IMR-90 (cell line): Measurements from ENCODE around the gene GRIK1. TPM values are rescaled to one million over a fixed set of nuclear protein-coding genes. Genes with fewer than 3 reads are reported as not detected.

Experiments used
- ATAC-seq: fragments of 200-7000 bp; cut with Tn5 transposase; 2 replicates; pipeline ENCODE4 v1.9.1; 2020; ENCODE audit warnings: low read depth, mild to moderate bottlenecking, moderate library complexity
- BruUV-seq: library from RNA; stranded (reverse); fragments of 400-500 nt; replicated peaks from 2 replicates; lab custom pipeline; 2021; lab: Mats Ljungman, UMichigan
- CTCF ChIA-PET: fragments of 300-600 bp; formaldehyde crosslinking; extraction: SDS; loops from one replicate; lab custom pipeline; 2021; ENCODE audit warnings: antibody characterized with exemption; lab: Yijun Ruan, JAX
- POLR2A ChIA-PET: fragments of 300-600 bp; sonication (Branson Sonifier 250); formaldehyde crosslinking; loops from one replicate; lab custom pipeline; 2022; ENCODE audit warnings: antibody characterized with exemption; ENCODE audit not compliant: unreplicated experiment; lab: Charles Lee
- DNase-seq: peaks from one replicate; pipeline ENCODE4 v3.0.0; 2013
- H2AFZ ChIP-seq: replicated peaks from 2 replicates; pipeline ENCODE3; 2013; ENCODE audit warnings: low read length, mild to moderate bottlenecking; ENCODE audit not compliant: poor library complexity
- H2AK5ac ChIP-seq: 2 replicates; pipeline ENCODE4 v1.6.1; 2013; ENCODE audit warnings: low read depth, low read length, inconsistent platforms
- H2AK9ac ChIP-seq: replicated peaks from 2 replicates; pipeline ENCODE3; 2013; ENCODE audit warnings: mild to moderate bottlenecking, low read depth, low read length, moderate library complexity; ENCODE audit not compliant: poor library complexity
- H2BK120ac ChIP-seq: 2 replicates; pipeline ENCODE4 v1.6.1; 2013; ENCODE audit warnings: low read depth, low read length, inconsistent platforms
- H2BK15ac ChIP-seq: 3 replicates; pipeline ENCODE4 v1.6.1; 2013; ENCODE audit warnings: low read depth, low read length, inconsistent platforms
- H2BK20ac ChIP-seq: 2 replicates; pipeline ENCODE4 v1.6.1; 2013; ENCODE audit warnings: low read depth, mild to moderate bottlenecking, inconsistent platforms, low read length, moderate library complexity
- H2BK5ac ChIP-seq: 2 replicates; pipeline ENCODE4 v1.6.1; 2013; ENCODE audit warnings: mild to moderate bottlenecking, low read depth, low read length, inconsistent platforms; ENCODE audit not compliant: poor library complexity, severe bottlenecking
- H3K14ac ChIP-seq: replicated peaks from 2 replicates; pipeline ENCODE4 v1.6.1; 2013; ENCODE audit warnings: low read depth, low read length, inconsistent platforms
- H3K18ac ChIP-seq: 2 replicates; pipeline ENCODE4 v1.6.1; 2013; ENCODE audit warnings: low read depth, low read length, control low read depth
- H3K23ac ChIP-seq: 2 replicates; pipeline ENCODE4 v1.6.1; 2013; ENCODE audit warnings: low read depth, low read length, inconsistent platforms
- H3K27ac ChIP-seq: 2 replicates; pipeline ENCODE4 v1.5.1; 2013; ENCODE audit warnings: mild to moderate bottlenecking, control low read depth, low read length; ENCODE audit not compliant: insufficient read depth
- H3K27me3 ChIP-seq: 2 replicates; pipeline ENCODE4 v1.6.1; 2013; ENCODE audit warnings: low read length; ENCODE audit not compliant: control insufficient read depth, insufficient read depth
- H3K36me3 ChIP-seq: 2 replicates; pipeline ENCODE4 v1.6.1; 2013; ENCODE audit warnings: low read length, mixed read lengths; ENCODE audit not compliant: control insufficient read depth, insufficient read depth
- H3K4ac ChIP-seq: 2 replicates; pipeline ENCODE4 v1.6.1; 2013; ENCODE audit warnings: low read depth, low read length, inconsistent platforms
- H3K4me1 ChIP-seq: 2 replicates; pipeline ENCODE4 v1.6.1; 2013; ENCODE audit warnings: low read length, mixed read lengths; ENCODE audit not compliant: control insufficient read depth, insufficient read depth
- H3K4me2 ChIP-seq: 2 replicates; pipeline ENCODE4 v1.6.1; 2013; ENCODE audit warnings: low read depth, mild to moderate bottlenecking, control low read depth, low read length, moderate library complexity
- H3K4me3 ChIP-seq: 2 replicates; pipeline ENCODE4 v1.5.1; 2013; ENCODE audit warnings: low read depth, mild to moderate bottlenecking, control low read depth, low read length, moderate library complexity; ENCODE audit not compliant: insufficient read depth
- H3K56ac ChIP-seq: 2 replicates; pipeline ENCODE4 v1.6.1; 2013; ENCODE audit warnings: low read length, inconsistent platforms; ENCODE audit not compliant: insufficient read depth; ENCODE audit errors: extremely low read depth
- H3K79me1 ChIP-seq, 2 experiments: 2 replicates each; pipeline ENCODE4 v1.6.1; 2013; ENCODE audit warnings: low read length in 2 of 2, inconsistent platforms in 1 of 2, low read depth in 1 of 2
- H3K9ac ChIP-seq: 2 replicates; pipeline ENCODE4 v1.6.1; 2013; ENCODE audit warnings: low read depth, low read length, control low read depth
- H3K9me1 ChIP-seq: 2 replicates; pipeline ENCODE4 v1.6.1; 2013; ENCODE audit warnings: low read length, inconsistent platforms; ENCODE audit not compliant: insufficient read depth
- H3K9me3 ChIP-seq: 2 replicates; pipeline ENCODE4 v1.6.1; 2013; ENCODE audit warnings: low read length; ENCODE audit not compliant: control insufficient read depth, insufficient read depth
- H4K20me1 ChIP-seq: 2 replicates; pipeline ENCODE4 v1.6.1; 2013; ENCODE audit warnings: low read length, inconsistent platforms; ENCODE audit not compliant: insufficient read depth
- H4K5ac ChIP-seq: 2 replicates; pipeline ENCODE4 v1.6.1; 2013; ENCODE audit warnings: mild to moderate bottlenecking, low read depth, low read length, control low read depth
- H4K8ac ChIP-seq, 2 experiments: 2 replicates each; pipeline ENCODE4 v1.6.1; 2013; ENCODE audit warnings: low read depth in 2 of 2, low read length in 2 of 2, control low read depth in 1 of 2, inconsistent platforms in 1 of 2
- H4K91ac ChIP-seq: 2 replicates; pipeline ENCODE4 v1.6.1; 2013; ENCODE audit warnings: low read depth, low read length, inconsistent platforms; ENCODE audit not compliant: insufficient read depth
- BHLHE40 ChIP-seq: fragments of 150-350 bp; IDR thresholded peaks from 2 replicates; pipeline ENCODE4 v1.6.1; 2016; ENCODE audit warnings: mild to moderate bottlenecking, low read depth, low read length
- CEBPB ChIP-seq: IDR thresholded peaks from 2 replicates; pipeline ENCODE4 v1.6.1; 2012; ENCODE audit warnings: low read depth, low read length, improper control_type of control experiment
- CHD1 ChIP-seq: IDR thresholded peaks from 2 replicates; pipeline ENCODE4 v1.6.1; 2012; ENCODE audit warnings: low read depth, low read length, improper control_type of control experiment
- FOS ChIP-seq: fragments of 150-350 bp; IDR thresholded peaks from 2 replicates; pipeline ENCODE4 v1.6.1; 2016; ENCODE audit warnings: low read depth, low read length
- MAFK ChIP-seq: IDR thresholded peaks from 2 replicates; pipeline ENCODE4 v1.6.1; 2012; ENCODE audit warnings: low read depth, low read length, improper control_type of control experiment
- POLR2A ChIP-seq: IDR thresholded peaks from 2 replicates; pipeline ENCODE4 v1.6.1; 2012; ENCODE audit warnings: mild to moderate bottlenecking, low read depth, low read length
- RAD21 ChIP-seq: IDR thresholded peaks from 2 replicates; pipeline ENCODE4 v1.6.1; 2012; ENCODE audit warnings: low read length, improper control_type of control experiment
- RCOR1 ChIP-seq: IDR thresholded peaks from 2 replicates; pipeline ENCODE4 v1.6.1; 2012; ENCODE audit warnings: mild to moderate bottlenecking, low read length, improper control_type of control experiment; ENCODE audit not compliant: insufficient replicate concordance
- RFX5 ChIP-seq: IDR thresholded peaks from 2 replicates; pipeline ENCODE4 v1.8.0; 2012; ENCODE audit warnings: low read depth, mild to moderate bottlenecking, low read length, moderate library complexity
- SMC3 ChIP-seq: fragments of 150-350 bp; IDR thresholded peaks from 2 replicates; pipeline ENCODE4 v1.6.1; 2016; ENCODE audit warnings: low read depth, mild to moderate bottlenecking, antibody characterized with exemption, low read length, moderate library complexity
- WGBS, 2 experiments: methylation state at CpG; one replicate each; pipeline versions ENCODE4 v1.1.5 to v1.1.7; 2013; ENCODE audit warnings: missing lambda C conversion rate in 2 of 2; ENCODE audit not compliant: insufficient read length in 1 of 2; ENCODE audit errors: extremely low coverage in 2 of 2; 5-methylcytosine and 5-hydroxymethylcytosine counted together
- dilution Hi-C: fragments of 300-500 bp; cut with HindIII; formaldehyde crosslinking; loops from one replicate; pipeline ENCODE4 v1.14.3; 2018; ENCODE audit warnings: low sequenced_read_pairs; ENCODE audit not compliant: unreplicated experiment
- in situ Hi-C: fragments of 300-500 bp; cut with MboI; formaldehyde crosslinking; loops from 3 replicates; pipeline ENCODE4 v1.14.3; 2019; ENCODE audit warnings: low sequenced_read_pairs, inconsistent platforms, mixed read lengths
- intact Hi-C: fragments of 100-400 bp; cut with micrococcal nuclease; formaldehyde crosslinking; loops from 2 replicates; pipeline ENCODE4 v1.10.0; 2022
- polyA plus RNA-seq, 3 experiments: library from polyadenylated mRNA; depleted of rRNA; stranded (reverse); fragments of >200 nt; gene quantifications; 2 replicates each; pipeline ENCODE4 v1.2.3, GENCODE V29; 2012; ENCODE audit warnings: low replicate concordance in 1 of 3
- total RNA-seq: library from RNA; depleted of rRNA; stranded (reverse); fragments of >200 nt; gene quantifications from 2 replicates; pipeline ENCODE4 v1.2.3, GENCODE V29; 2012
- TF ChIP-seq, protein P1 (sequence below): conservative IDR thresholded peaks from 2 replicates; pipeline ENCODE4 v1.5.1; 2012; ENCODE audit warnings: mild to moderate bottlenecking, low read depth, low read length, improper control_type of control experiment
- TF ChIP-seq, protein P2 (sequence below): fragments of 150-350 bp; IDR thresholded peaks from 2 replicates; pipeline ENCODE4 v1.6.1; 2017; ENCODE audit warnings: mild to moderate bottlenecking, antibody characterized with exemption, low read length, low read depth

The GRIK1 gene
- total and polyA plus RNA-seq, 2 of the 4 experiments (the other 2 are of a cell fraction), result not detected

DNA sequence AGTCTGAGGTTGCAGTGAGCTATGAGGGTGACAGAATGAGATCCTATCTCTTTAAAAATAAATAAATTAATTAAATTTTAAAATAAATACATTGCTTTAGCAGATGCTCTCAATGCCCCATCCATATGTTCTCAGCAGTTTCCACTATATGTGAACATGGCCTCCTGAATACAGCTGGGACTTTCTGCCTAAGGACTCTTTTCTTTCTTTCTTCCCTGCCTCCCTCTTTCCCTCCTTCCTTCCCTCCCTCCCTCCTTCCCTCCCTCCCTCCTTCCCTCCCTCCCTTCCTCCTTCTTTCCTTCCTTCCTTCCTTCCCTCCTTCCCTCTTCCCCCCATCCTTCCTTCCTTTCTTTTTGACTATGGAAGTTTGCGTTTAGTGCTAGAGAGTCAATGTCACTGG, 10.2 kb upstream of the GRIK1 start:
- ATAC-seq (no peak), DNase-seq (no peak)
- H3K27me3 ChIP-seq, result no peaks in the 10 kb centered on the region
- in situ Hi-C loops (no loop called here), dilution Hi-C loops (no loop called here), intact Hi-C loops (no loop called here)
- H3K79me1 ChIP-seq, result no peaks in the 10 kb centered on the region
- no peak overlapping the region for H2AK5ac ChIP-seq
- H3K4ac ChIP-seq, result no peak overlapping the region
- no peak overlapping the region for H4K8ac ChIP-seq
- no peak overlapping the region for H2AK9ac ChIP-seq
- no peak overlapping the region for H3K9ac ChIP-seq
- H2BK5ac ChIP-seq, result no peak overlapping the region
- no peaks in the 10 kb centered on the region for H3K36me3 ChIP-seq
- no peaks in the 10 kb centered on the region for H3K4me1 ChIP-seq
- no peak overlapping the region for H3K27ac ChIP-seq
- WGBS, 2 experiments, result no CpG with 5 or more reads among the region's 1 CpG
- H3K14ac ChIP-seq, result no peak overlapping the region
- no peaks in the 10 kb centered on the region for H3K9me1 ChIP-seq
- H3K4me3 ChIP-seq, result no peak overlapping the region
- H3K23ac ChIP-seq, result no peak overlapping the region
- H3K4me2 ChIP-seq, result no peak overlapping the region
- no peaks in the 10 kb centered on the region for H4K20me1 ChIP-seq
- H4K91ac ChIP-seq, result no peak overlapping the region
- ChIA-PET POLR2A (no interaction called here), CTCF (no interaction called here)
- no peak overlapping the region for H2BK120ac ChIP-seq
- no peak overlapping the region for H2BK20ac ChIP-seq
- H3K18ac ChIP-seq, result no peak overlapping the region
- H2BK15ac ChIP-seq, result no peak overlapping the region
- H2AFZ ChIP-seq, result no peak overlapping the region
- no peaks in the 10 kb centered on the region for H3K9me3 ChIP-seq
- no TSS peak for BruUV-seq
- no peak overlapping the region for H4K5ac ChIP-seq
- TF ChIP-seq RFX5 (no peak), CEBPB (no peak), RCOR1 (no peak), CHD1 (no peak), RAD21 (no peak), SMC3 (no peak), BHLHE40 (no peak), MAFK (no peak), POLR2A (no peak), FOS (no peak)
- TF ChIP-seq, protein P1, sequence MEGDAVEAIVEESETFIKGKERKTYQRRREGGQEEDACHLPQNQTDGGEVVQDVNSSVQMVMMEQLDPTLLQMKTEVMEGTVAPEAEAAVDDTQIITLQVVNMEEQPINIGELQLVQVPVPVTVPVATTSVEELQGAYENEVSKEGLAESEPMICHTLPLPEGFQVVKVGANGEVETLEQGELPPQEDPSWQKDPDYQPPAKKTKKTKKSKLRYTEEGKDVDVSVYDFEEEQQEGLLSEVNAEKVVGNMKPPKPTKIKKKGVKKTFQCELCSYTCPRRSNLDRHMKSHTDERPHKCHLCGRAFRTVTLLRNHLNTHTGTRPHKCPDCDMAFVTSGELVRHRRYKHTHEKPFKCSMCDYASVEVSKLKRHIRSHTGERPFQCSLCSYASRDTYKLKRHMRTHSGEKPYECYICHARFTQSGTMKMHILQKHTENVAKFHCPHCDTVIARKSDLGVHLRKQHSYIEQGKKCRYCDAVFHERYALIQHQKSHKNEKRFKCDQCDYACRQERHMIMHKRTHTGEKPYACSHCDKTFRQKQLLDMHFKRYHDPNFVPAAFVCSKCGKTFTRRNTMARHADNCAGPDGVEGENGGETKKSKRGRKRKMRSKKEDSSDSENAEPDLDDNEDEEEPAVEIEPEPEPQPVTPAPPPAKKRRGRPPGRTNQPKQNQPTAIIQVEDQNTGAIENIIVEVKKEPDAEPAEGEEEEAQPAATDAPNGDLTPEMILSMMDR, result no peak
- TF ChIP-seq, protein P2, sequence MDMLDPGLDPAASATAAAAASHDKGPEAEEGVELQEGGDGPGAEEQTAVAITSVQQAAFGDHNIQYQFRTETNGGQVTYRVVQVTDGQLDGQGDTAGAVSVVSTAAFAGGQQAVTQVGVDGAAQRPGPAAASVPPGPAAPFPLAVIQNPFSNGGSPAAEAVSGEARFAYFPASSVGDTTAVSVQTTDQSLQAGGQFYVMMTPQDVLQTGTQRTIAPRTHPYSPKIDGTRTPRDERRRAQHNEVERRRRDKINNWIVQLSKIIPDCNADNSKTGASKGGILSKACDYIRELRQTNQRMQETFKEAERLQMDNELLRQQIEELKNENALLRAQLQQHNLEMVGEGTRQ, result no peak
- no peak overlapping the region for H3K56ac ChIP-seq
